HUDEP-2 (cell line): ENCODE data around the gene ARHGAP25.
A peak's percentile ranks its signal among the peaks of the same experiment; 100 is the strongest.

Source experiments
- DNase-seq, 76 experiments: peaks; one replicate each; lab custom pipeline; 2025; ENCODE audit not compliant: unreplicated experiment in 76 of 76; lab: John Stamatoyannopoulos, UW

ARHGAP25 gene

GRCh38 chr2:68825866-68826265 lies 91.3 kb downstream of the ARHGAP25 start:
- no peak for DNase-seq

DNA sequence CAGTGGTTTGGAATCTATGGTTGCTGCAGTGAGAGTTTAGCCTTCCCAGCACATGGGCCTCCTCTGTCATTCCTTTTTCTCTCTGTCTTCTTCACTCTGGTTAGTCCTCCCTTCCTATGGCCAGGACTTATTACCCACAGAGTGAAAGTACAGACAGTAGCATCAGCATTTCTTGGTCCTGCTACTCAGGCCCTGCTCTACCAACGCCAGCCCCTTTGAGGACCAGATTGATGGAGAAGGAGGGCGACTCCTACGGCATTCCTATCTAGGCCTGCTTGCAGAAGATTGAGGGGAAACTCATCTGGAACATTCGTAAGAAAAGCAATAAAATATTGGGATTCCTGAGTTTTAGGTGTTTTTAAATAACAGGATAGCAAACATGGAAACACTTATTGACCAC lies 93.1 kb downstream of the ARHGAP25 start:
- no peak for DNase-seq

- DNase-seq, result peak; percentile 24 to 95 (median 88)
Measured at GRCh38 chr2:68828887-68829708, 94.5 kb downstream of the ARHGAP25 start.

DNA sequence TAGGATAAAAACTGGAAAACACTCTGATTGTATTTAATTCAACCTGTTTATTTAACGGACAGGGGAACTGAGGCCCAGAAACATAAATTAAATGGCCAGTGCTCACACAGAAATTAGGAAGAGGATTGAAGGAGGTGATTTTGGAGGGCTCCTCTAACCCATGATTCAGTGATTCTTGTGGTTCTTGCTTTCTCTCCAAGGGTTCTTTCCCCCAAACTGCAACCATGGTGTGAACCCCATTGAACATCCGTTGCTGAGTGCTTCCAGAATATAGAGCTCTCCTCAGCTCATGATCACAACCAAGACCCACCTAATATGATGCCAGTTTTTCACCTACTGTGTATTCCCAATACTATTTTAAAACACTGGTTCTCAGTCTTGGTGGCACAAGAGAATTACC lies 95.1 kb downstream of the ARHGAP25 start:
- DNase-seq, result no peak

- peak in 3 of 76 experiments; percentile 1 to 17 (median 14) for DNase-seq
Measured at GRCh38 chr2:68831686-68832232, 97.1 kb downstream of the ARHGAP25 start.

GRCh38 chr2:68832233-68832869 lies 97.7 kb downstream of the ARHGAP25 start:
- DNase-seq, result no peak

DNA sequence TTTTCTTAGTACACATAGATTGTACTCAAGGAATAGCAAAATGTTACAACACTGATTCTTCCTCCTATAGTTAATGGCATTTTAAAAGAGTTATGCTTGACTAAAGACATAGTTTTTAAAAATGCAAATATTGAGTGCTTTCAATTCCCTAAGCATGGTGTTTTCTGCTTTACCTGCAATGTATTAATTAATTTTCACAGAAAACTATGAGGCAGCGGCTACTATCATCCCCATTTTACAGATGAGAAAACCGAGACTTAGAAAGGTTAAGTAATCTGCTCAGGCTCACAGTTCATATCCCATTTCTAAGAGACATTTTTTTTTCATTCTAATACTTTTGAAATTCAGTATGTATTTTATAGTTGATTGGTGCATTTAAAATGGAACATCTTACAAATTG lies 98.6 kb downstream of the ARHGAP25 start:
- DNase-seq, result no peak

DNA sequence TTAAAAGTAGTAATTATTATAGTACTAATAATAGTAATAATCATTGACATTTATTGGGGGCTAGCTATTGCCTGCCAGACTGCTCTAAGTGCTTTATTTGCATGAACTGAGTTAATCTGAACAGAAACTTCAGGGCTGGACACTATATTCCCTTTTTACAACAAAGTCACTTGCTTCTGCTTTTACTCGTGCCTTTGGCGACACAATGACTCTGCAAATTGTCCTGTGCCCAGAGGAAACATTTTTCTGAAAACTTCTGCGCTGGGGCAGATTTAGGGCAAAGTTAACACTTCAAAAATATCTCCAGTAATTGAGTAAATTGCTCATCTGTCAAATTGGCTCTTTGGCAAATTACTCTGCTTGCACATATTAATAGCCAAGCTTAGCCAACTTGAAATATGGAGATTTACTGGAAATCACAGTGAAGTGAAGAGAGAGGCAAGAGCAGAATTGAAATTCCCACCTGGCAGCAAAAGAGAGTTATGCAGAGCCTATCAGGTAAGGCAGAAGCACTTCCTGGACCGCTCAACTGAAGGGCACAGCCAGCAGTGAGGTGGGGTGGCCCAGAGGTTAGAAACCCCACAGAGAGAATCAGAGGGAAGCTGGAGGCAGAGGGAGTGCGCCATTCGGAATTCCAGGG lies 100.2 kb downstream of the ARHGAP25 start:
- peak in 1 of 76 experiments; percentile 18 for DNase-seq

DNA sequence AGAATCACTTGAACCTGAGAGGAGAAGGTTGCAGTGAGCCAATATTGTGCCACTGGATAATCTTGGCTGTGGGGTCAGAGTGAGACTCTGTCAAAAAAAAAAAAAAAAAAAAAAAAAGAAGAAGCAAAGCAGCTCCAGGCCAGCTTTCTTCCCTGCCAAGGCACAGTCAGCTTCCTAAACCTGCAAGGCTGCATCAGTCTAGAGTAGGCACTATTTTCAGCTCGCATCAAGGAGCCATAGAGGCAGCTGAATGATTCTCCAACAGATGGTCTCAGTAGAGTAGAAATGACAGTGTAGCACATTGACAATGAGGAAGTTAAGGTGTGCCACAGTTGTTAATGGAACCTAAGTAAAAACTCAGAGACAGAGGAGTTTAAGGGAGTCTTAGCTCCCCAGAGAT lies 101.0 kb downstream of the ARHGAP25 start:
- no peak for DNase-seq

DNA sequence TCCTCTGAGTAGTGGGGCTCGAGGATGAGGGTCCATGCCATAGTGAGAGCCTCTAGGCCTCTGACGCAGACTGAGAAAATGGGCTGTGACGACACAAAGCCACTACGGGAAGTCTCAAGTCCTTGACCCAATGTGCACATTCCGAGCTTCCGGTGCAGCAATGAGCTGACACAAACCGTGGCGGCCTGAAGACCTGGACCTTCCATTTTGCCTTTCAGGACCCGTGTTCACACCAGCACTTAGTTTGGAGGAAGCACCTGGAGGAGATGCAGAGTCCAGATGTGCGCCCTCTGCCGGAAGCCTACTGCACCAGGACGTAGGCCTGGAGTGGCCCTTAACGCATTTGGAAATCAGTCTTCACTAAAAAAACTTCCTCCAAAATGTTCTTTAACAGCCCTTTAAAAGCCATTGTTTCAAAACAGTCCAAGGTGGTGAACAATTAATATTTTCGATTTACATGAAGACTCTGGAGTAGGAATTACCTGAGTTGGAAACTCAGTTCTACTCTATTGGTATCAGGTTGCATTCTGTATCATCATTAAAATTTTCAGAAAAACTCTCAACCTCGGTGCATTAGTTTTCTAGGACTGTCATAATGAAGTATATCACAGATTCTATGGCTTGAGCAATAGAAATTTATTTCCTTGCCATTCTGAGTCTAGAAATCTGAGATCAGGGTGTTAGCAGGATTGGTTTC lies 102.7 kb downstream of the ARHGAP25 start:
- DNase-seq, result peak in 63 of 76 experiments; percentile 2 to 72 (median 39)

DNA sequence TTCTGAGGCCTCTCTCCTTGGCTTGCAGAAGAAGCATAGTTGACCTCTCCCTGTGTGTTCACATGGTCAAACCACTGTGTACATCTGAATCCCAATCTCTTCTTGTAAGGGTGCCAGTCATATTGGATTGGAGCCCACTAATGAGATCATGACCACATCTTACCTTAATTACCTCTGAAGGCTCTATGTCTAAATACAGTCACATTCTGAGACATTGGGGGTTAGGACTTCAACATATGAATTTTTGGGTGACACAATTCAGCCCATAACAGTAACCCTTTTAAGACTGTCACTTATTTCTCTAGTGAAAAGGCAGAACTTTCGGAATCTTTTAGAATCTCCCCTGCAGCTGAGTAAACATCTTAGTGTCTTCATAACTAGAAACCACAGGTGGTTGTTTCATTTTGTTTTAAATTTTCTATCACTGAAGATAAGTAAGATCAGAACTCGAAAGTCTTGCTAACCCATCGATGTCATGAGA lies 103.3 kb downstream of the ARHGAP25 start:
- DNase-seq, result no peak

DNA sequence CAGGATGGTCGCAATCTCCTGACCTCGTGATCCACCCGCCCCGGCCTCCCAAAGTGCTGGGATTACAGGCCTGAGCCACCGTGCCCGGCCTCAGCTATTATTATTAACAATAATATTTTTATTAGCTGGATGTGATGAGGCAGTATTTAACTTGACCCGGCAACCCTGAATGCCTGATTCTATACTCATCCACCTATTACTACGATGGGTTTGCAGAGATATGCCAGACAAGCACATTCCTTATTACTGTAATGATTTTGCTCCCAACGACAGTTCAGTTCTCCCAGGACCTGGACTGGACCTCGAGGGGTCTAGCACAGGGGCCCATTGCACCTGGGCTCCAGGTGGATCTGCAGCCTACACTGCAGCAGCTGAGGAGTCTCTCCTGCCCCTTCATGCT lies 104.0 kb downstream of the ARHGAP25 start:
- no peak for DNase-seq

DNA sequence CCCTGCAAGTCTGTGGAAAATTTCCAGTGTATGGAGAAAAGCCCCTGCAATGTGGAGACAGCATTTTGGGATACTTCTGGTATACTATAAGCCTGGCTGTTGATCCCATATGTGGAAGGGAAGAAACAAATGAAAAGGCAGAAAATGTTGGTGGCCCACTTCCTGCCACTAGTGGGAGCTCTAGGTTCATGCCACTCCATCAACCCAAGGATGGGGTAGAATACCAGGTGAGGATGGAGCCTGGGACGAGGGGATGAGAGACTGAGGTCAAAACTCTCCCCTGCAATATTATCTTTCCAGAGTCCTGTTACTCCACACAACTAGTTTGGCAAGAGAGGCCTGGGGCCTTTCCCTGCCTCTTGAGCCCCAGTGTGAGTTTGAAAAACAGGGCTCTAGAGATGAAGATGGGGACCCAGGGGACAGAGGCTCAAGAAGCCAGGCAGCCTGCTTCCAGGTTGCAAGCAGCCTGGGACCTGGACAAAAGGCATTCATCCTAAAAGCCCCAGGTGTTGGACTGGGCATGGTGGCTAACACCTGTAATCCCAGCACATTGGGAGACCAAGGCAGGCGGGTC lies 104.7 kb downstream of the ARHGAP25 start:
- peak in 18 of 76 experiments; percentile 1 to 46 (median 18) for DNase-seq

- DNase-seq, result no peak
Measured at GRCh38 chr2:68845043-68845442, 110.4 kb downstream of the ARHGAP25 start.

- no peak for DNase-seq
Measured at GRCh38 chr2:68846091-68846490, 111.5 kb downstream of the ARHGAP25 start.

DNA sequence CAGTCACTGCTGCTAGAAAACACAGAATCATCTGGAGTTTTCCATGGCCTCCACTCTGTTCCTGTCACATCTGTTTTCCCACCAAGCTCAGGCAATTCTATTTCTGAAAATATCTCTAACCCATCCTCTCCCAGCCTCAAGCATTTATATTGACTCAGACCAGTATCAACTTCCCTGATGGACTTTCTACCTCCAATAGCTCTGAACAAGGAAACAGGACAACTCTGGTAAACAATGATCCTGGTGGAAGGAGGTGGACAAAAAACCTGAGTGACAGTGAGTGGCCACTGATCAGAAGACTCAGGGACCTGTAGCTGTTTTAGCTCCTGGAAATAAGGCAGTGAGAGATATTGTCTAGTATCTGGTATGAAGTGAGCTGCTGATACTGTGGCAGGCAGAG lies 113.1 kb downstream of the ARHGAP25 start:
- no peak for DNase-seq

DNA sequence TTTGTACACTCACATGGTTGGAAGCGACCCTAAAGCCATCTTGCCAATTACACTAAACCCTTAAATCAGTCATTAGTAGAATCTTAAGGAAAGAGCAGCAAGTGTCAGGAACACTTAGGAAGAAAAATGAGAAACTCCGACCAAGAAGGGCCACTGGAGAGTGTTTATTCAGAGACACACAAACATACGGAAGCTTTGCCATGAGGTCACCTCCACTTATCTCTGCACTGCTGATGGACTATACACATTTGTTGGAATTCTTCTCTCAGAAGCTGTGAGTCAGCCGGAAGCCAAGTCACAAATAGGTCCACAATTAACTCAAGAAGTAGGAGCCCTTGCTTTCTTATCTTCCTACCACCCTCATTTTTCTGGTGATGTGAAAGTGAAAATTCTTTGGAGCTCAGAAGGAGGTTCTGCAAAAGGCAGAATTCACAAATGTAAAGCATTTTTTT lies 115.0 kb downstream of the ARHGAP25 start:
- DNase-seq, result no peak

GRCh38 chr2:68850524-68850923 lies 115.9 kb downstream of the ARHGAP25 start:
- no peak for DNase-seq

GRCh38 chr2:68853035-68853434 lies 118.4 kb downstream of the ARHGAP25 start:
- no peak for DNase-seq

DNA sequence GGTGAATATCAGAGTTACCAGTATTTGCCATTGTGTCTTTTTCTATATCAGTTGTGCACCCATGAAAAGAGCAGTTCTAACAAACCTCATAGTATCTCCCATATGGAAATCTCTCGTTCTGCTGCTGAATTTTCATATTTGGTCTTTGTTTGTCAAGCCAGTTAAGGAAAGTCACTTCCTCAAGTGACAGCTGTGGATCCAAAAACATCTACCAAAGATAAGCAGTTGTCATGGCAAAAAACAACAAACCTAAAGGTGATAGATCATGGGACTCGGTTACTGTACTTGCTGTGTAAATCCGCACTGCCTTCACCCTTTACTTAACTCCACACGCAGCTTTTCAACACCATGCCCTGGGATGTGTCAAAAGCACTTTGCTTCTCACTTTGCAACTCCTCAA lies 119.3 kb downstream of the ARHGAP25 start:
- DNase-seq, result no peak
